HEK293 (cell line): ENCODE results near the gene TAS2R40.

ENCODE experiments used
- CTCF ChIA-PET: fragments of 350-600 bp; formaldehyde crosslinking; extraction: SDS; loops from one replicate; lab custom pipeline; 2021; ENCODE audit warnings: antibody characterized with exemption; lab: Yijun Ruan, JAX
- POLR2A ChIA-PET: fragments of 300-600 bp; formaldehyde crosslinking; extraction: SDS; loops from one replicate; lab custom pipeline; 2020; ENCODE audit warnings: antibody characterized with exemption, inconsistent platforms; lab: Yijun Ruan, JAX
- H3K27ac ChIP-seq: fragments of 200-500 bp; sonication (Bioruptor generic); 2 replicates; pipeline ENCODE4 v1.5.1; 2014; ENCODE audit warnings: low read depth, low read length, control low read depth, inconsistent platforms; ENCODE audit errors: extremely low read depth
- H3K36me3 ChIP-seq, 2 experiments: fragments of 200-500 bp in 1 of 2; sonication (Bioruptor generic) in 1 of 2; 1 replicate in 1 of 2; 2 replicates in 1 of 2; pipeline ENCODE4 v1.5.1; 2014 to 2017; ENCODE audit warnings: inconsistent platforms in 2 of 2, low read length in 2 of 2; ENCODE audit not compliant: control insufficient read depth in 2 of 2, insufficient read depth in 1 of 2
- H3K4me1 ChIP-seq: fragments of 200-500 bp; sonication (Bioruptor generic); 2 replicates; pipeline ENCODE4 v1.5.1; 2014; ENCODE audit warnings: mild to moderate bottlenecking, low read length, inconsistent platforms; ENCODE audit not compliant: control insufficient read depth, insufficient read depth
- H3K4me3 ChIP-seq: 2 replicates; pipeline ENCODE4 v1.5.1; 2011; ENCODE audit warnings: low read depth, mild to moderate bottlenecking, control low read depth, low read length, moderate library complexity
- H3K9me3 ChIP-seq: fragments of 200-500 bp; sonication (Bioruptor generic); 2 replicates; pipeline ENCODE4 v1.5.1; 2014; ENCODE audit warnings: low read depth, low read length, inconsistent platforms; ENCODE audit not compliant: control insufficient read depth, insufficient read depth
- ELK4 ChIP-seq: IDR thresholded peaks from 2 replicates; pipeline ENCODE4 v1.6.1; 2011; ENCODE audit warnings: mild to moderate bottlenecking, low read depth, low read length, borderline replicate concordance
- SP7 ChIP-seq: fragments of 450-650 bp; formaldehyde crosslinking; IDR thresholded peaks from 2 replicates; pipeline ENCODE4 v1.5.1; 2016; ENCODE audit warnings: missing biosample characterization, missing genetic modification characterization
- ZBTB20 ChIP-seq: fragments of 450-650 bp; formaldehyde crosslinking; IDR thresholded peaks from 2 replicates; pipeline ENCODE4 v1.5.1; 2016; ENCODE audit warnings: missing biosample characterization, missing genetic modification characterization
- ZBTB26 ChIP-seq: fragments of 450-650 bp; formaldehyde crosslinking; optimal IDR thresholded peaks from 2 replicates; pipeline ENCODE3; 2016; ENCODE audit warnings: missing biosample characterization, mild to moderate bottlenecking, missing genetic modification characterization
- ZBTB48 ChIP-seq: fragments of 450-650 bp; formaldehyde crosslinking; IDR thresholded peaks from 2 replicates; pipeline ENCODE4 v1.5.1; 2016; ENCODE audit warnings: missing biosample characterization, missing genetic modification characterization
- ZFP69B ChIP-seq: fragments of 450-650 bp; formaldehyde crosslinking; IDR thresholded peaks from 2 replicates; pipeline ENCODE4 v1.5.1; 2016; ENCODE audit warnings: missing biosample characterization, missing genetic modification characterization
- ZIC2 ChIP-seq: fragments of 450-650 bp; formaldehyde crosslinking; IDR thresholded peaks from 2 replicates; pipeline ENCODE4 v1.5.1; 2016; ENCODE audit warnings: missing biosample characterization, missing genetic modification characterization
- ZNF148 ChIP-seq: fragments of 450-650 bp; formaldehyde crosslinking; IDR thresholded peaks from 2 replicates; pipeline ENCODE4 v1.5.0; 2017; ENCODE audit warnings: missing biosample characterization, missing genetic modification characterization, borderline replicate concordance
- ZNF157 ChIP-seq: fragments of 450-650 bp; formaldehyde crosslinking; IDR thresholded peaks from 2 replicates; pipeline ENCODE4 v1.5.1; 2016; ENCODE audit warnings: missing biosample characterization, missing genetic modification characterization
- ZNF16 ChIP-seq: fragments of 450-650 bp; formaldehyde crosslinking; IDR thresholded peaks from 2 replicates; pipeline ENCODE4 v1.5.1; 2016; ENCODE audit warnings: low read depth, missing biosample characterization, missing genetic modification characterization
- ZNF18 ChIP-seq: fragments of 450-650 bp; formaldehyde crosslinking; IDR thresholded peaks from 2 replicates; pipeline ENCODE4 v1.5.1; 2016; ENCODE audit warnings: missing biosample characterization, missing genetic modification characterization
- ZNF394 ChIP-seq: fragments of 450-650 bp; formaldehyde crosslinking; IDR thresholded peaks from 2 replicates; pipeline ENCODE4 v1.5.1; 2016; ENCODE audit warnings: missing biosample characterization, missing genetic modification characterization, mild to moderate bottlenecking, moderate library complexity, borderline replicate concordance
- ZNF544 ChIP-seq: fragments of 450-650 bp; formaldehyde crosslinking; IDR thresholded peaks from 2 replicates; pipeline ENCODE4 v1.5.0; 2017; ENCODE audit warnings: missing biosample characterization, missing genetic modification characterization
- ZNF549 ChIP-seq: fragments of 450-650 bp; IDR thresholded peaks from 2 replicates; pipeline ENCODE4 v1.5.1; 2018; ENCODE audit warnings: missing biosample characterization, missing genetic modification characterization, mild to moderate bottlenecking, inconsistent platforms, moderate library complexity
- ZNF692 ChIP-seq: fragments of 450-650 bp; formaldehyde crosslinking; IDR thresholded peaks from 2 replicates; pipeline ENCODE4 v1.5.1; 2016; ENCODE audit warnings: missing biosample characterization, missing genetic modification characterization
- ZNF785 ChIP-seq: fragments of 450-650 bp; formaldehyde crosslinking; IDR thresholded peaks from 2 replicates; pipeline ENCODE4 v1.5.1; 2016; ENCODE audit warnings: missing biosample characterization, missing genetic modification characterization
- ZSCAN16 ChIP-seq: fragments of 450-650 bp; formaldehyde crosslinking; IDR thresholded peaks from 2 replicates; pipeline ENCODE4 v1.5.1; 2016; ENCODE audit warnings: missing biosample characterization, missing genetic modification characterization

The TAS2R40 gene

GRCh38 chr7:143221737-143222136 lies at the start of gene TAS2R40:
Gene TAS2R40 (plus strand): TSS chr7:143222037. CDS start chr7:143222079, 42 bp downstream.
- H3K27ac ChIP-seq, result no peak within 1 kb of the TSS
- ChIA-PET CTCF (interaction anchor here (0.6 to 3.8 kb wide), 6 partner anchors 18 to 370 kb away, joined by 3 to 25 read pairs (median 3); no protein-coding TSS in a partner anchor), POLR2A (no interaction called here)
- no peak for TF ChIP-seq ZFP69B (tag by site-specific recombination)
- TF ChIP-seq ZSCAN16, result no peak
- no peak for TF ChIP-seq ZBTB48
- TF ChIP-seq ZNF544, result no peak
- TF ChIP-seq ZNF16 (tag by site-specific recombination), result no peak
- no peak for TF ChIP-seq ZBTB20 (tag by site-specific recombination)
- no peak for TF ChIP-seq ZNF157 (tag by site-specific recombination)
- TF ChIP-seq ZNF549, result no peak
- H3K4me1 ChIP-seq, result no peaks in the 10 kb centered on the region
- no peak within 1 kb of the TSS for H3K4me3 ChIP-seq
- H3K9me3 ChIP-seq, result no peaks in the 10 kb centered on the region
- H3K36me3 ChIP-seq, result no peaks in the 10 kb centered on the region

- no peak overlapping the region for H3K27ac ChIP-seq
- H3K36me3 ChIP-seq, result no peaks in the 10 kb centered on the region
- no peaks in the 10 kb centered on the region for H3K4me1 ChIP-seq
- no peak overlapping the region for H3K4me3 ChIP-seq
- ChIA-PET POLR2A (no interaction called here), CTCF (interaction anchor here (0.6 to 1.3 kb wide), 3 partner anchors 11 to 540 kb away, joined by 3 read pairs; no protein-coding TSS in a partner anchor)
- TF ChIP-seq ZNF692 (tag by site-specific recombination) (peak; percentile 47; the same call in 1 of the 2 replicates), ZBTB20 (tag by site-specific recombination) (no peak), ZIC2 (tag by site-specific recombination) (no peak)
- no peaks in the 10 kb centered on the region for H3K9me3 ChIP-seq
Measured at GRCh38 chr7:143172354-143172753, 49.5 kb upstream of the TAS2R40 start.

GRCh38 chr7:143176128-143176527 lies 45.7 kb upstream of the TAS2R40 start:
- CTCF ChIA-PET, result no interaction called here
- H3K9me3 ChIP-seq, result no peaks in the 10 kb centered on the region
- TF ChIP-seq ELK4 (no peak), ZNF148 (tag by site-specific recombination) (no peak), SP7 (tag by site-specific recombination) (no peak), ZNF394 (tag by site-specific recombination) (no peak), ZBTB26 (tag by site-specific recombination) (no peak), ZNF18 (tag by site-specific recombination) (no peak), ZNF785 (tag by site-specific recombination) (no peak)

More at GRCh38 chr7:143176128-143176527, 45.7 kb upstream of the TAS2R40 start:
- Histone ChIP-seq H3K4me1 (no peaks in the 10 kb centered on the region), H3K36me3 (no peaks in the 10 kb centered on the region), H3K4me3 (no peak overlapping the region), H3K27ac (no peak overlapping the region)
- POLR2A ChIA-PET, result no interaction called here
